HCT116 (cell line): ENCODE data around the gene ENDOG. TPM values are rescaled to one million over a fixed set of nuclear protein-coding genes. Genes with fewer than 3 reads are reported as not detected.

Experiments used
- ATAC-seq: fragments of 200-7000 bp; cut with Tn5 transposase; 2 replicates; pipeline ENCODE4 v1.9.1; 2020; ENCODE audit warnings: mild to moderate bottlenecking, moderate library complexity
- BruUV-seq: library from RNA; stranded (reverse); fragments of 400-500 nt; replicated peaks from 2 replicates; lab custom pipeline; 2021; lab: Mats Ljungman, UMichigan
- CTCF ChIA-PET: fragments of 300-600 bp; sonication (Branson Sonifier 250); formaldehyde crosslinking; loops from one replicate; lab custom pipeline; 2021; ENCODE audit warnings: antibody characterized with exemption; lab: Charles Lee
- POLR2A ChIA-PET: fragments of 300-600, 350-600 bp; sonication (Branson Sonifier 250); formaldehyde crosslinking; loops from one replicate; lab custom pipeline; 2021; ENCODE audit warnings: antibody characterized with exemption; lab: Charles Lee
- RAD21 ChIA-PET, 2 experiments: fragments of 300-600 bp; sonication (Branson Sonifier 250); formaldehyde crosslinking; loops; one replicate each; lab custom pipeline; 2023; ENCODE audit warnings: low total read pairs in 2 of 2; ENCODE audit not compliant: uncharacterized antibody in 2 of 2, unreplicated experiment in 2 of 2, low non-redundant PET in 1 of 2; lab: Charles Lee
- DNase-seq: peaks from one replicate; pipeline ENCODE4 v3.0.0-alpha.2; 2010; ENCODE audit warnings: low read depth, low spot score
- H2AFZ ChIP-seq: fragments of 200-600 bp; shearing (Covaris generic), sonication (generic); 2 replicates; pipeline ENCODE4 v1.6.1; 2017; ENCODE audit warnings: low read depth, mixed run types, mixed read lengths, antibody characterized with exemption, low read length; ENCODE audit not compliant: poor library complexity, severe bottlenecking
- H3K27ac ChIP-seq: 2 replicates; pipeline ENCODE4 v1.5.1; 2012; ENCODE audit warnings: low read depth, low read length
- H3K27me3 ChIP-seq: fragments of 200-600 bp; sonication (generic); 2 replicates; pipeline ENCODE4 v1.6.1; 2016; ENCODE audit warnings: mixed run types, low read length, mixed read lengths; ENCODE audit not compliant: insufficient read depth
- H3K36me3 ChIP-seq, 2 experiments: fragments of 200-500 bp in 1 of 2; fragments of 200-600 bp in 1 of 2; sonication (Bioruptor generic) in 1 of 2; sonication (generic) in 1 of 2; 2 replicates each; pipeline versions ENCODE4 v1.5.1 to v1.6.1; 2014 to 2016; ENCODE audit warnings: low read length in 2 of 2, inconsistent platforms in 1 of 2, mixed read lengths in 1 of 2, mixed run types in 1 of 2; ENCODE audit not compliant: insufficient read depth in 2 of 2, control insufficient read depth in 1 of 2
- H3K4me1 ChIP-seq, 2 experiments: fragments of 200-600 bp in 1 of 2; sonication (generic) in 1 of 2; 2 replicates each; pipeline versions ENCODE4 v1.5.1 to v1.6.1; 2012 to 2017; ENCODE audit warnings: low read length in 2 of 2, inconsistent platforms in 1 of 2, mild to moderate bottlenecking in 1 of 2, mixed read lengths in 1 of 2, mixed run types in 1 of 2, moderate library complexity in 1 of 2; ENCODE audit not compliant: insufficient read depth in 2 of 2, control insufficient read depth in 1 of 2
- H3K4me2 ChIP-seq: fragments of 200-600 bp; sonication (generic); 2 replicates; pipeline ENCODE4 v1.6.1; 2017; ENCODE audit warnings: mixed run types, low read length, mixed read lengths
- H3K4me3 ChIP-seq, 2 experiments: fragments of 200-600 bp in 1 of 2; sonication (generic) in 1 of 2; replicated peaks in 1 of 2; 2 replicates each; pipeline ENCODE4 v1.5.1; 2011 to 2016; ENCODE audit warnings: low read length in 2 of 2, control low read depth in 1 of 2, low read depth in 1 of 2, mild to moderate bottlenecking in 1 of 2, mixed read lengths in 1 of 2, mixed run types in 1 of 2
- H3K79me2 ChIP-seq: fragments of 200-600 bp; sonication (generic); 2 replicates; pipeline ENCODE4 v1.6.1; 2017; ENCODE audit warnings: mild to moderate bottlenecking, mixed run types, low read length, moderate library complexity, mixed read lengths; ENCODE audit not compliant: insufficient read depth
- H3K9ac ChIP-seq: fragments of 200-600 bp; sonication (generic); 2 replicates; pipeline ENCODE4 v1.6.1; 2016; ENCODE audit warnings: low read length, mixed read lengths
- H3K9me2 ChIP-seq: fragments of 200-600 bp; sonication (generic), shearing (Covaris generic); 2 replicates; pipeline ENCODE4 v1.6.1; 2017; ENCODE audit warnings: mixed run types, mild to moderate bottlenecking, moderate library complexity; ENCODE audit not compliant: insufficient read depth
- H3K9me3 ChIP-seq, 2 experiments: fragments of 200-500 bp in 1 of 2; fragments of 200-600 bp in 1 of 2; sonication (Bioruptor generic) in 1 of 2; sonication (generic) in 1 of 2; 2 replicates each; pipeline ENCODE4 v1.6.1; 2014 to 2017; ENCODE audit warnings: low read length in 2 of 2, mixed read lengths in 2 of 2, inconsistent platforms in 1 of 2, low read depth in 1 of 2, mild to moderate bottlenecking in 1 of 2, mixed run types in 1 of 2, moderate library complexity in 1 of 2; ENCODE audit not compliant: control insufficient read depth in 1 of 2, insufficient read depth in 1 of 2
- H4K20me1 ChIP-seq: fragments of 200-600 bp; sonication (generic), shearing (Covaris generic); 2 replicates; pipeline ENCODE4 v1.6.1; 2017; ENCODE audit warnings: mixed run types, mild to moderate bottlenecking, moderate library complexity; ENCODE audit not compliant: insufficient read depth
- EGR1 ChIP-seq: IDR thresholded peaks from 2 replicates; pipeline ENCODE4 v1.6.1; 2012; ENCODE audit warnings: low read depth
- ELF1 ChIP-seq: IDR thresholded peaks from 2 replicates; pipeline ENCODE4 v1.6.1; 2012; ENCODE audit warnings: low read depth, borderline replicate concordance
- EZH2 ChIP-seq: fragments of 200-600 bp; sonication (generic); IDR thresholded peaks from 2 replicates; pipeline ENCODE4 v1.6.1; 2017; ENCODE audit warnings: antibody characterized with exemption, mixed run types
- FOSL1 ChIP-seq: IDR thresholded peaks from 2 replicates; pipeline ENCODE4 v1.6.1; 2012; ENCODE audit warnings: low read depth
- JUND ChIP-seq: IDR thresholded peaks from 2 replicates; pipeline ENCODE4 v1.6.1; 2012
- POLR2A ChIP-seq: IDR thresholded peaks from 2 replicates; pipeline ENCODE4 v1.7.0; 2011; ENCODE audit warnings: borderline replicate concordance; ENCODE audit not compliant: insufficient read depth, insufficient read length; ENCODE audit errors: extremely low read depth
- POLR2AphosphoS5 ChIP-seq: IDR thresholded peaks from 2 replicates; pipeline ENCODE4 v1.6.1; 2011; ENCODE audit warnings: mild to moderate bottlenecking, low read depth, low read length, moderate library complexity
- RAD21 ChIP-seq: IDR thresholded peaks from 2 replicates; pipeline ENCODE4 v1.6.1; 2012; ENCODE audit warnings: low read depth, mild to moderate bottlenecking
- SP1 ChIP-seq: IDR thresholded peaks from 2 replicates; pipeline ENCODE4 v1.6.1; 2012; ENCODE audit warnings: low read depth
- SRF ChIP-seq: IDR thresholded peaks from 2 replicates; pipeline ENCODE4 v1.6.1; 2012; ENCODE audit warnings: low read depth
- YY1 ChIP-seq: IDR thresholded peaks from 2 replicates; pipeline ENCODE4 v1.6.1; 2011; ENCODE audit warnings: low read length, low read depth, moderate library complexity, mild to moderate bottlenecking; ENCODE audit not compliant: insufficient replicate concordance; ENCODE audit errors: extremely low read depth
- ZFX ChIP-seq: fragments of 450-650 bp; IDR thresholded peaks from 2 replicates; pipeline ENCODE4 v1.6.1; 2017
- ZNF274 ChIP-seq: fragments of 200-500 bp; sonication (Bioruptor generic); IDR thresholded peaks from 2 replicates; pipeline ENCODE4 v1.6.1; 2014; ENCODE audit warnings: mild to moderate bottlenecking, low read depth, low read length, inconsistent platforms
- intact Hi-C: fragments of 100-400 bp; cut with micrococcal nuclease; formaldehyde crosslinking; loops from 2 replicates; pipeline ENCODE4 v1.10.0; 2022
- total RNA-seq: library from RNA; stranded (reverse); gene quantifications from one replicate; pipeline ENCODE4 v1.2.1, GENCODE V29; 2021; ENCODE audit not compliant: unreplicated experiment

The ENDOG gene
- total RNA-seq, 1 experiment from 2014 or later = 27.2 TPM

- no peaks in the 10 kb centered on the region for H3K79me2 ChIP-seq
- no peaks in the 10 kb centered on the region for H3K4me1 ChIP-seq
- H3K4me3 ChIP-seq = no peak overlapping the region
- no peaks in the 10 kb centered on the region for H3K9me3 ChIP-seq
- no peak for TF ChIP-seq SP1
- no peak for TF ChIP-seq EZH2
- TF ChIP-seq RAD21 = no peak
- TF ChIP-seq FOSL1 = no peak
- TF ChIP-seq ZNF274 = no peak
- TF ChIP-seq EGR1 = no peak
- no peak for TF ChIP-seq JUND
- no peak for TF ChIP-seq POLR2AphosphoS5
- no peak for TF ChIP-seq YY1
- no peak for TF ChIP-seq ELF1
- no peak for TF ChIP-seq ZFX
- no peak for TF ChIP-seq POLR2A
- no peak for TF ChIP-seq SRF
- H3K9me2 ChIP-seq = no peaks in the 10 kb centered on the region
- CTCF ChIA-PET = no interaction called here
- no peak overlapping the region for H3K9ac ChIP-seq
- no peaks in the 10 kb centered on the region for H4K20me1 ChIP-seq
- POLR2A ChIA-PET = no interaction called here
- RAD21 ChIA-PET = no interaction called here
- no peak for ATAC-seq
- no peak for DNase-seq
- H3K27me3 ChIP-seq = no peaks in the 10 kb centered on the region
- BruUV-seq = no TSS peak
- H3K4me2 ChIP-seq = no peak overlapping the region
- intact Hi-C loops = no loop called here
- no peaks in the 10 kb centered on the region for H3K36me3 ChIP-seq
- H3K27ac ChIP-seq = no peak overlapping the region
- H2AFZ ChIP-seq = no peak overlapping the region
Observed at GRCh38 chr9:128836509-128837145, 18.3 kb downstream of the ENDOG start.

GRCh38 chr9:128838338-128838737, 20.0 kb downstream of the ENDOG start:
- TF ChIP-seq SP1 = no peak
- TF ChIP-seq EGR1 = no peak
- no peak for TF ChIP-seq ZFX
- BruUV-seq = no TSS peak
- Histone ChIP-seq H3K36me3 (no peaks in the 10 kb centered on the region), H3K4me1 (no peaks in the 10 kb centered on the region), H3K27ac (no peak overlapping the region), H3K27me3 (no peaks in the 10 kb centered on the region), H3K79me2 (no peaks in the 10 kb centered on the region), H3K4me3 (no peak overlapping the region), H3K9ac (no peak overlapping the region), H4K20me1 (no peaks in the 10 kb centered on the region), H2AFZ (no peak overlapping the region), H3K9me2 (no peaks in the 10 kb centered on the region), H3K4me2 (no peak overlapping the region), H3K9me3 (no peaks in the 10 kb centered on the region)
- ATAC-seq (peak; percentile 27), DNase-seq (no peak)
- POLR2A ChIA-PET = no interaction called here
- RAD21 ChIA-PET = no interaction called here
- intact Hi-C loops = no loop called here
- CTCF ChIA-PET = no interaction called here
